GM12873 (cell line): ENCODE results near the gene ZBED1.

Experiments
- TF ChIP-seq, protein P1 (sequence below): IDR thresholded peaks from 2 replicates; pipeline ENCODE4 v1.5.1; 2012; ENCODE audit warnings: low read depth, mild to moderate bottlenecking, moderate library complexity, low read length, control low read depth; ENCODE audit not compliant: insufficient read depth; ENCODE audit errors: missing control alignments

ZBED1 gene

DNA sequence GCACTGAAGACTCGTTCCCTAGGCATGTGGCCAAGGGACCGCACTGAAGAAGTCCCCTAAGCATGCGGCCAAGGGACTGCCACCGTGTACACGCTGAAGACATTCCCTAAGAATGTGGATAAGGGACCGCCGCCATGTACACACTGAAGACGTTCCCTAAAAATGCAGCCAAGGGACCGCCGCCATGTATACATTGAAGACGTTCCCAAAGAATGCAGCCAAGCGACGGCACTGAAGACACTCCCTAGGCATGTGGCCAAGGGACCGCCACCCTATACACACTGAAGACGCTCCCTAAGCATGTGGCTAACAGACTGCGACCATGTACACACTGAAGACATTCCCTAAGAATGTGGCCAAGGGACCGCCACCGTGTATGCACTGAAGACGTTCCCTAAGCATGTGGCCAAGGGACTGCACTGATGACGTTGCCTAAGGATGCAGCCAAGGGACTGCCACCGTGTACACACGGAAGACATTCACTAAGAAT lies 31.5 kb downstream of the ZBED1 start:
- TF ChIP-seq, protein P1, sequence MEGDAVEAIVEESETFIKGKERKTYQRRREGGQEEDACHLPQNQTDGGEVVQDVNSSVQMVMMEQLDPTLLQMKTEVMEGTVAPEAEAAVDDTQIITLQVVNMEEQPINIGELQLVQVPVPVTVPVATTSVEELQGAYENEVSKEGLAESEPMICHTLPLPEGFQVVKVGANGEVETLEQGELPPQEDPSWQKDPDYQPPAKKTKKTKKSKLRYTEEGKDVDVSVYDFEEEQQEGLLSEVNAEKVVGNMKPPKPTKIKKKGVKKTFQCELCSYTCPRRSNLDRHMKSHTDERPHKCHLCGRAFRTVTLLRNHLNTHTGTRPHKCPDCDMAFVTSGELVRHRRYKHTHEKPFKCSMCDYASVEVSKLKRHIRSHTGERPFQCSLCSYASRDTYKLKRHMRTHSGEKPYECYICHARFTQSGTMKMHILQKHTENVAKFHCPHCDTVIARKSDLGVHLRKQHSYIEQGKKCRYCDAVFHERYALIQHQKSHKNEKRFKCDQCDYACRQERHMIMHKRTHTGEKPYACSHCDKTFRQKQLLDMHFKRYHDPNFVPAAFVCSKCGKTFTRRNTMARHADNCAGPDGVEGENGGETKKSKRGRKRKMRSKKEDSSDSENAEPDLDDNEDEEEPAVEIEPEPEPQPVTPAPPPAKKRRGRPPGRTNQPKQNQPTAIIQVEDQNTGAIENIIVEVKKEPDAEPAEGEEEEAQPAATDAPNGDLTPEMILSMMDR: no peak

DNA sequence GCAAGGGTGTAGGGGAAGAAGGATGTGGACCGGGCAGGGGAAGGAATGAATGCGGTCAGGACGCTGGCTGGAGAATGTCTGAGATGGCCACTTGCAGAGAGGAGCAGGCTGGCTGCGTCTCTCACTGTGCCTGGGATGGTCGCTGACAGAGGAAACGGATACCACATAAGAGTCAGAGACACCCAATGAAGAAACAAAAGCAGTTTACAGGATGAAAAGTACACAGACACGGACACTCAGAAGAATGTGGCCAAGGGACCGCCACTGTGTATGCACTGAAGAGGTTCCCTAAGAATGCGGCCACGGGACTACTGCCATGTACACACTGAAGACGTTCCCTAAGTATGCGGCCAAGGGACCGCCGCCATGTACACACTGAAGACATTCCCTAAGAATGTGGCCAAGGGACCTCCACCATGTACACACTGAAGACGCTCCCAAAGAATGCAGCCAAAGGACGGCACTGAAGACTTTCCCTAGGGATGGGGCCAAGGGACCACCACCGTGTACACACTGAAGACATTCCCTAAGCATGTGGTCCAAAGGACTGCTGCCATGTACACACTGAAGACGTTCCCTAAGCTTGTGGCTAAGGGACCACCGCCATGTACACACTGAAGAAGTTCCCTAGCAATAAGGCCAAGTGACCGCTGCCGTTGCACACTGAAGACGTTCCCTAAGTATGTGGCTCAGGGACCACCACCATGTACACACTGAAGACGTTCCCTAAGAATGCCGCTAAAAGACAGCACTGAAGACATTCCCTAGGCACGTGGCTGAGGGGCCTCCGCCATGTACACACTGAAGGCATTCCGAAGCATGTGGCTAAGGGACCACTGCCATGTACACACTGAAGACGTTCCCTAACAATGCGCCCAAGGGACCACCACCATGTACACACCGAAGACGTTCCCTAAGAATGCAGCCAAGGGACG lies 32.2 kb downstream of the ZBED1 start:
- TF ChIP-seq, protein P1: no peak

DNA sequence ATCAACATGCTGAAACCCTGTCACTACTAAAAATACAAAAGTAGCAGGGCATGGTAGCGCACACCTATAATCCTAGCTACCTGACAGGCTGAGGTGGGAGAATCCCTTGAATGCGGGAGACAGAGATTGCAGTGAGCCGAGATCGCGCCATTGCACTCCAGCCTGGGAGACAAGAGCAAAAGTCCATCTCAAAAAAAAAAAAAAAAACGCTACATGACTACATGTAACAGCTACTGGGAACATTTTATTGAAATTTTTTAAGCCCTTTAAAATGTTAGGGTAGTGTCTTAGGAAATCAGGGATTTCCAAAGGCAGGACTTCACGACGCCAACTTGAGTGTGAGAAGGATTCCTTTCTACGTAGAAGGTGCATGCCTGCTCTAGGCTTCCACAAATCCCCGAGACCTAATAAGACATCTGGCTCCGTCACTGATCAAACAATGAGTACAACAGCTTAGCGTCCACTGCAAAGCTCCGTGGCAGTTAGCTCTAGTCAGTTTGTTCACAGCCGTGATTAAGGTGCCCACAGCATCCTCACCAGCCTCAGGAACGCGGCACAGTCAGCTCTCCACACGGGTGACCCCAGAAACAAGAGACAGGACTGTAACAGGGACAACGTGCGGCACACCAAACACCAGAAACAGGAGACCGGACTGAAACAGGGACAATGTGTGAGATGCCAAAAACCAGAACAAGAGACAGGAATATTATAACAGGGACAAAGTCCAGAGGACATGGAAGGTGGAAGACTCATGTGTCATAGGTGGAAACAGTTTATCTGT lies 33.7 kb downstream of the ZBED1 start:
- TF ChIP-seq, protein P1: no peak

DNA sequence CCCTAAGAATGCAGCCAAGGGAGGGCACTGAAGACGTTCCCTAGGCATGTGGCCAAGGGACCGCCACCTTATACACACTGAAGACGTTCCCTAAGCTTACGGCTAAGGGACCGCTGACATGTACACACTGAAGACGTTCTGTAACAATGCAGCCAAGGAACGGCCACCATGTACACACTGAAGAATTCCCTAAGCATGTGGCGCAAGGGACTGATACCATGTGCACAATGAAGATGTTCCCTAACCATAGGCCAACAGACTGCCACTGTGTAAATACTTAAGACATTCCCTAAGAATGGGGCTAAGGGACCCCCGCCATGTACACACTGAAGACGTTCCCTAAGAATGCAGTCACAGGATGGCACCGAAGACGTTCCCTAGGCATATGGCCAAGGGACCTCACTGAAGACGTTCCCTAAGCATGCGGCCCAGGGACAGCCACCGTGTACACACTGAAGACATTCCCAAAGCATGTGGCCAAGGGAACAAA lies 36.1 kb downstream of the ZBED1 start:
- TF ChIP-seq, protein P1: no peak

DNA sequence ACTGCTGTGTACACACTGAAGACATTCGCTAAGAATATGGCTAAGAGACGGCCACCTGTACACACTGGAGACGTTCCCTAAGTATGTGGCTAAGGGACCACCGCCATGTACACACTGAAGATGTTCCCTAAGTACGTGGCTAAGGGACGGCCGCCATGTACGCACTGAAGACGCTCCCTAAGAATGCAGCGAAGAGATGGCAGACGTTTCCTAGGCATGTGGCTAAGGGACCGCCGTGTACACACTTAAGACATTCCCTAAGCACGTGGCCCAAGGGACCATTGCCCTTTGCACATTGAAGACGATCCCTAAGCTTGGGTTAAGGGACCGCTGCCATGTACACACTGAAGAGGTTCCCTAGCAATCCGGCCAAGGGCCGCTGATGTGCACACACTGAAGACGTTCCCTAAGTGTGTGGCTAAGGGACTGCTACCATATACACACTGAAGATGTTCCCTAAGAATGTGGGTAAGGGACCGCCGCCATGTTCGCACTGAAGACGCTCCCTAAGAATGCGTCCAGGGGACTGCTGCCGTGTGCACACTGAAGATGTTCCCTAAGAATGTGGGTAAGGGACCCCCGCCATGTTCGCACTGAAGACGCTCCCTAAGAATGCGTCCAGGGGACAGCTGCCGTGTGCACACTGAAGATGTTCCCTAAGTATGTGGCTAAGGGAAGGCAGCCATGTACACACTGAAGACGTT lies 36.7 kb downstream of the ZBED1 start:
- TF ChIP-seq, protein P1: no peak

DNA sequence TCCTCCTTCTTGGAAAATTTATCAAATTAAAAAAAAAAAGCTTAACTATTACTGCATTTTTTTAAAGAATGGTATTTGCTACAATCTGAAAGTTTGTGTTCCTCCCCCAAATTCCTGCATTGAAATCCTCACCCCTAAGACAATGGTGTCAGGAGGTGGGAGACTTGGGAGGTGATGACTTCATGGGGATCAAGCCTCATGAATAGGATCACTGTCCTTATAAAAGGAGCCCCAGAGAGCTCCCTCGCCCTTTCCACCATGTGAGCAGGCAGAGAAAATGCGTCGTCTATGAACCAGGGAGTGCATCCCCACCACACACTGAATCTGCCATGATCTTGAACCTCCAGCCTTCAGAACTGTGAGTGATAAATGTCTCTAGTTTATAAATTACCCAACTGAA lies 38.0 kb downstream of the ZBED1 start:
- TF ChIP-seq, protein P1: no peak
